ENCODE data around the gene TBCC. TPM values are rescaled to one million over a fixed set of nuclear protein-coding genes. Genes with fewer than 3 reads are reported as not detected.

The TBCC gene
- total and polyA plus RNA-seq, 2 of the 13 experiments (the other 11 are each of a cell fraction or from before 2014, with no cell fraction given), result 14.8 to 36.1 TPM

GRCh38 chr6:42746463-42747391, 824 bp upstream of the TBCC start (continued):
- TF ChIP-seq ZFYVE20 (CRISPR knock-in tag; IDR thresholded peaks at IDR 0.05; ENCODE audit: borderline replicate concordance, low read depth) (no peak), ZBTB7B (CRISPR knock-in tag; IDR thresholded peaks at IDR 0.05) (peak; percentile 88), ZNF33A (CRISPR knock-in tag; IDR thresholded peaks at IDR 0.05; ENCODE audit: borderline replicate concordance) (0 out of 2 replicates have a peak, but pooled peaks have one; percentile 55), ZNF878 (CRISPR knock-in tag; IDR thresholded peaks at IDR 0.05) (peak; percentile 73; the same call in 1 of the 2 replicates), RARA (CRISPR knock-in tag; IDR thresholded peaks at IDR 0.05) (peak; percentile 14), HMG20B (CRISPR knock-in tag; conservative IDR thresholded peaks at IDR 0.05) (peak; percentile 40; the same call in 1 of the 2 replicates), ARID4A (CRISPR knock-in tag; IDR thresholded peaks at IDR 0.05; ENCODE audit: borderline replicate concordance) (peak; percentile 90; the same call in 1 of the 2 replicates), PPARG (CRISPR knock-in tag; conservative IDR thresholded peaks at IDR 0.05) (0 out of 2 replicates have a peak, but pooled peaks have one; percentile 37), ELF3 (CRISPR knock-in tag; IDR thresholded peaks at IDR 0.05) (peak; percentile 70; the same call in 1 of the 2 replicates), ZNF205 (CRISPR knock-in tag; IDR thresholded peaks at IDR 0.05) (0 out of 2 replicates have a peak, but pooled peaks have one; percentile 18), PHF8 (CRISPR knock-in tag; IDR thresholded peaks at IDR 0.05) (peak; percentile 77), JUN (CRISPR knock-in tag; IDR thresholded peaks at IDR 0.05) (0 out of 2 replicates have a peak, but pooled peaks have one; percentile 42), ZNF841 (CRISPR knock-in tag; IDR thresholded peaks at IDR 0.05; ENCODE audit: borderline replicate concordance) (no peak), SMAD9 (CRISPR knock-in tag; IDR thresholded peaks at IDR 0.05) (0 out of 2 replicates have a peak, but pooled peaks have one; percentile 28), ZNF605 (CRISPR knock-in tag; IDR thresholded peaks at IDR 0.05) (peak; percentile 98), RBM39 (IDR thresholded peaks at IDR 0.05; ENCODE audit: low read depth, low read length, poor library complexity, severe bottlenecking) (peak; percentile 86), ZNF124 (CRISPR knock-in tag; IDR thresholded peaks at IDR 0.05) (0 out of 2 replicates have a peak, but pooled peaks have one; percentile 85), ZNF232 (CRISPR knock-in tag; IDR thresholded peaks at IDR 0.05; ENCODE audit: borderline replicate concordance) (no peak; the same call in 1 of the 2 replicates), ZNF235 (CRISPR knock-in tag; IDR thresholded peaks at IDR 0.05; ENCODE audit: borderline replicate concordance) (0 out of 2 replicates have a peak, but pooled peaks have one; percentile 70)
- TF ChIP-seq, protein P1, sequence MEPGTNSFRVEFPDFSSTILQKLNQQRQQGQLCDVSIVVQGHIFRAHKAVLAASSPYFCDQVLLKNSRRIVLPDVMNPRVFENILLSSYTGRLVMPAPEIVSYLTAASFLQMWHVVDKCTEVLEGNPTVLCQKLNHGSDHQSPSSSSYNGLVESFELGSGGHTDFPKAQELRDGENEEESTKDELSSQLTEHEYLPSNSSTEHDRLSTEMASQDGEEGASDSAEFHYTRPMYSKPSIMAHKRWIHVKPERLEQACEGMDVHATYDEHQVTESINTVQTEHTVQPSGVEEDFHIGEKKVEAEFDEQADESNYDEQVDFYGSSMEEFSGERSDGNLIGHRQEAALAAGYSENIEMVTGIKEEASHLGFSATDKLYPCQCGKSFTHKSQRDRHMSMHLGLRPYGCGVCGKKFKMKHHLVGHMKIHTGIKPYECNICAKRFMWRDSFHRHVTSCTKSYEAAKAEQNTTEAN (CRISPR knock-in tag; conservative IDR thresholded peaks at IDR 0.05), result 0 out of 2 replicates have a peak, but pooled peaks have one; percentile 12
- TF ChIP-seq, protein P2, sequence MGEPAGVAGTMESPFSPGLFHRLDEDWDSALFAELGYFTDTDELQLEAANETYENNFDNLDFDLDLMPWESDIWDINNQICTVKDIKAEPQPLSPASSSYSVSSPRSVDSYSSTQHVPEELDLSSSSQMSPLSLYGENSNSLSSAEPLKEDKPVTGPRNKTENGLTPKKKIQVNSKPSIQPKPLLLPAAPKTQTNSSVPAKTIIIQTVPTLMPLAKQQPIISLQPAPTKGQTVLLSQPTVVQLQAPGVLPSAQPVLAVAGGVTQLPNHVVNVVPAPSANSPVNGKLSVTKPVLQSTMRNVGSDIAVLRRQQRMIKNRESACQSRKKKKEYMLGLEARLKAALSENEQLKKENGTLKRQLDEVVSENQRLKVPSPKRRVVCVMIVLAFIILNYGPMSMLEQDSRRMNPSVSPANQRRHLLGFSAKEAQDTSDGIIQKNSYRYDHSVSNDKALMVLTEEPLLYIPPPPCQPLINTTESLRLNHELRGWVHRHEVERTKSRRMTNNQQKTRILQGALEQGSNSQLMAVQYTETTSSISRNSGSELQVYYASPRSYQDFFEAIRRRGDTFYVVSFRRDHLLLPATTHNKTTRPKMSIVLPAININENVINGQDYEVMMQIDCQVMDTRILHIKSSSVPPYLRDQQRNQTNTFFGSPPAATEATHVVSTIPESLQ (CRISPR knock-in tag; conservative IDR thresholded peaks at IDR 0.05), result no peak
